ENCODE data around the gene UBE2O.

Gene UBE2O

GRCh38 chr17:76381633-76382350 is 71.2 kb downstream of the UBE2O start:
- H3K27ac ChIP-seq (ENCODE audit: low read depth, low read length): no peak overlapping the region
- no peaks in the 10 kb centered on the region for H3K9me3 ChIP-seq (ENCODE audit: low read length)
- H3K9ac ChIP-seq (ENCODE audit: low read length): no peak overlapping the region
- no peak overlapping the region for H3K4me3 ChIP-seq (ENCODE audit: low read depth in 1 of 2, low read length in 2 of 2)
- H3K27me3 ChIP-seq (ENCODE audit: control insufficient read depth in 1 of 2, insufficient read depth in 2 of 2, low read length in 2 of 2): peaks cover 0 to 42% of the 10 kb centered on the region in 2 donors
- H3K36me3 ChIP-seq (ENCODE audit: insufficient read depth, low read length): no peaks in the 10 kb centered on the region
- peaks cover 15% of the 10 kb centered on the region for H3K4me1 ChIP-seq (ENCODE audit: insufficient read depth, low read length)

- peaks cover 0 to 33% of the 10 kb centered on the region in 2 donors for H3K27me3 ChIP-seq (ENCODE audit: control insufficient read depth in 1 of 2, insufficient read depth in 2 of 2, low read length in 2 of 2)
- H3K4me1 ChIP-seq (ENCODE audit: insufficient read depth, low read length): peaks cover 7% of the 10 kb centered on the region
- no peaks in the 10 kb centered on the region for H3K36me3 ChIP-seq (ENCODE audit: insufficient read depth, low read length)
- H3K9me3 ChIP-seq (ENCODE audit: low read length): no peaks in the 10 kb centered on the region
- no peak overlapping the region for H3K27ac ChIP-seq (ENCODE audit: low read depth, low read length)
- no peak overlapping the region for H3K9ac ChIP-seq (ENCODE audit: low read length)
- H3K4me3 ChIP-seq (ENCODE audit: low read depth in 1 of 2, low read length in 2 of 2): no peak overlapping the region
Measured at GRCh38 chr17:76379646-76380376, 73.1 kb downstream of the UBE2O start.

GRCh38 chr17:76379275-76379641 is 73.7 kb downstream of the UBE2O start:
- Histone ChIP-seq H3K9me3 (ENCODE audit: low read length) (no peaks in the 10 kb centered on the region), H3K27me3 (ENCODE audit: control insufficient read depth in 1 of 2, insufficient read depth in 2 of 2, low read length in 2 of 2) (peaks cover 0 to 29% of the 10 kb centered on the region in 2 donors), H3K36me3 (ENCODE audit: insufficient read depth, low read length) (no peaks in the 10 kb centered on the region), H3K9ac (ENCODE audit: low read length) (no peak overlapping the region), H3K4me1 (ENCODE audit: insufficient read depth, low read length) (peaks cover 7% of the 10 kb centered on the region), H3K27ac (ENCODE audit: low read depth, low read length) (no peak overlapping the region), H3K4me3 (ENCODE audit: low read depth in 1 of 2, low read length in 2 of 2) (no peak overlapping the region)

- Histone ChIP-seq H3K4me3 (ENCODE audit: low read depth in 1 of 2, low read length in 2 of 2) (no peak overlapping the region), H3K9me3 (ENCODE audit: low read length) (no peaks in the 10 kb centered on the region), H3K4me1 (ENCODE audit: insufficient read depth, low read length) (peaks cover 7% of the 10 kb centered on the region), H3K27ac (ENCODE audit: low read depth, low read length) (no peak overlapping the region), H3K9ac (ENCODE audit: low read length) (no peak overlapping the region), H3K36me3 (ENCODE audit: insufficient read depth, low read length) (no peaks in the 10 kb centered on the region), H3K27me3 (ENCODE audit: control insufficient read depth in 1 of 2, insufficient read depth in 2 of 2, low read length in 2 of 2) (peaks cover 0 to 27% of the 10 kb centered on the region in 2 donors)
Measured at GRCh38 chr17:76378548-76379274, 74.2 kb downstream of the UBE2O start.

- H3K9me3 ChIP-seq (ENCODE audit: low read length): no peaks in the 10 kb centered on the region
- no peaks in the 10 kb centered on the region for H3K36me3 ChIP-seq (ENCODE audit: insufficient read depth, low read length)
- no peak overlapping the region for H3K9ac ChIP-seq (ENCODE audit: low read length)
- no peaks in the 10 kb centered on the region for H3K4me1 ChIP-seq (ENCODE audit: insufficient read depth, low read length)
- no peak overlapping the region for H3K27ac ChIP-seq (ENCODE audit: low read depth, low read length)
- H3K4me3 ChIP-seq (ENCODE audit: low read depth in 1 of 2, low read length in 2 of 2): no peak overlapping the region
- peaks cover 0 to 6% of the 10 kb centered on the region in 2 donors for H3K27me3 ChIP-seq (ENCODE audit: control insufficient read depth in 1 of 2, insufficient read depth in 2 of 2, low read length in 2 of 2)
Measured at GRCh38 chr17:76376318-76377133, 76.4 kb downstream of the UBE2O start.

GRCh38 chr17:76371656-76372628 is 81.0 kb downstream of the UBE2O start:
- Histone ChIP-seq H3K9ac (ENCODE audit: low read length) (no peak overlapping the region), H3K36me3 (ENCODE audit: insufficient read depth, low read length) (no peaks in the 10 kb centered on the region), H3K27ac (ENCODE audit: low read depth, low read length) (no peak overlapping the region), H3K27me3 (ENCODE audit: control insufficient read depth in 1 of 2, insufficient read depth in 2 of 2, low read length in 2 of 2) (no peaks in the 10 kb centered on the region), H3K9me3 (ENCODE audit: low read length) (no peaks in the 10 kb centered on the region), H3K4me1 (ENCODE audit: insufficient read depth, low read length) (no peaks in the 10 kb centered on the region), H3K4me3 (ENCODE audit: low read depth in 1 of 2, low read length in 2 of 2) (no peak overlapping the region)

- no peak overlapping the region for H3K4me3 ChIP-seq (ENCODE audit: low read depth in 1 of 2, low read length in 2 of 2)
- H3K36me3 ChIP-seq (ENCODE audit: insufficient read depth, low read length): no peaks in the 10 kb centered on the region
- H3K9ac ChIP-seq (ENCODE audit: low read length): no peak overlapping the region
- H3K27me3 ChIP-seq (ENCODE audit: control insufficient read depth in 1 of 2, insufficient read depth in 2 of 2, low read length in 2 of 2): no peaks in the 10 kb centered on the region
- no peak overlapping the region for H3K27ac ChIP-seq (ENCODE audit: low read depth, low read length)
- no peaks in the 10 kb centered on the region for H3K4me1 ChIP-seq (ENCODE audit: insufficient read depth, low read length)
- no peaks in the 10 kb centered on the region for H3K9me3 ChIP-seq (ENCODE audit: low read length)
Measured at GRCh38 chr17:76370261-76370993, 82.5 kb downstream of the UBE2O start.

- Histone ChIP-seq H3K9me3 (ENCODE audit: low read length) (no peaks in the 10 kb centered on the region), H3K27me3 (ENCODE audit: control insufficient read depth in 1 of 2, insufficient read depth in 2 of 2, low read length in 2 of 2) (no peaks in the 10 kb centered on the region), H3K4me3 (ENCODE audit: low read depth in 1 of 2, low read length in 2 of 2) (no peak overlapping the region), H3K4me1 (ENCODE audit: insufficient read depth, low read length) (no peaks in the 10 kb centered on the region), H3K27ac (ENCODE audit: low read depth, low read length) (no peak overlapping the region), H3K36me3 (ENCODE audit: insufficient read depth, low read length) (no peaks in the 10 kb centered on the region), H3K9ac (ENCODE audit: low read length) (no peak overlapping the region)
Measured at GRCh38 chr17:76369804-76370203, 83.1 kb downstream of the UBE2O start.

GRCh38 chr17:76369379-76369778 is 83.6 kb downstream of the UBE2O start:
- H3K36me3 ChIP-seq (ENCODE audit: insufficient read depth, low read length): no peaks in the 10 kb centered on the region
- no peak overlapping the region for H3K4me3 ChIP-seq (ENCODE audit: low read depth in 1 of 2, low read length in 2 of 2)
- no peak overlapping the region for H3K27ac ChIP-seq (ENCODE audit: low read depth, low read length)
- no peak overlapping the region for H3K9ac ChIP-seq (ENCODE audit: low read length)
- no peaks in the 10 kb centered on the region for H3K27me3 ChIP-seq (ENCODE audit: control insufficient read depth in 1 of 2, insufficient read depth in 2 of 2, low read length in 2 of 2)
- no peaks in the 10 kb centered on the region for H3K9me3 ChIP-seq (ENCODE audit: low read length)
- no peaks in the 10 kb centered on the region for H3K4me1 ChIP-seq (ENCODE audit: insufficient read depth, low read length)

GRCh38 chr17:76368545-76368944 is 84.4 kb downstream of the UBE2O start:
- Histone ChIP-seq H3K27me3 (ENCODE audit: control insufficient read depth in 1 of 2, insufficient read depth in 2 of 2, low read length in 2 of 2) (no peaks in the 10 kb centered on the region), H3K27ac (ENCODE audit: low read depth, low read length) (no peak overlapping the region), H3K9me3 (ENCODE audit: low read length) (no peaks in the 10 kb centered on the region), H3K4me3 (ENCODE audit: low read depth in 1 of 2, low read length in 2 of 2) (no peak overlapping the region), H3K36me3 (ENCODE audit: insufficient read depth, low read length) (no peaks in the 10 kb centered on the region), H3K9ac (ENCODE audit: low read length) (no peak overlapping the region), H3K4me1 (ENCODE audit: insufficient read depth, low read length) (no peaks in the 10 kb centered on the region)
